Neuronal stem cell (in vitro differentiated cells): ENCODE data around the gene SOX9.

ENCODE experiments used
- DNase-seq: peaks from one replicate; pipeline ENCODE4 v3.0.0-alpha.2; 2013; ENCODE audit warnings: low spot score
- H2AFZ ChIP-seq: one replicate; pipeline ENCODE4 v1.6.1; 2013; ENCODE audit warnings: mild to moderate bottlenecking, low read length, inconsistent platforms
- H2AK5ac ChIP-seq: 2 replicates; pipeline ENCODE4 v1.6.1; 2013; ENCODE audit warnings: low read depth, mild to moderate bottlenecking, inconsistent platforms, low read length, moderate library complexity, mixed read lengths
- H2BK120ac ChIP-seq: 2 replicates; pipeline ENCODE4 v1.6.1; 2013; ENCODE audit warnings: low read depth, mild to moderate bottlenecking, inconsistent platforms, low read length, moderate library complexity, mixed read lengths
- H2BK12ac ChIP-seq: one replicate; pipeline ENCODE4 v1.6.1; 2013; ENCODE audit warnings: low read length, inconsistent platforms
- H2BK15ac ChIP-seq: 2 replicates; pipeline ENCODE4 v1.6.1; 2013; ENCODE audit warnings: mild to moderate bottlenecking, low read length, inconsistent platforms, mixed read lengths
- H2BK5ac ChIP-seq: one replicate; pipeline ENCODE4 v1.6.1; 2013; ENCODE audit warnings: inconsistent platforms, mild to moderate bottlenecking, low read length, moderate library complexity
- H3K14ac ChIP-seq: one replicate; pipeline ENCODE4 v1.6.1; 2013; ENCODE audit warnings: low read length, inconsistent platforms
- H3K18ac ChIP-seq: 2 replicates; pipeline ENCODE4 v1.6.1; 2013; ENCODE audit warnings: low read length, inconsistent platforms
- H3K23ac ChIP-seq: 2 replicates; pipeline ENCODE4 v1.6.1; 2013; ENCODE audit warnings: low read depth, mild to moderate bottlenecking, mixed read lengths, low read length, inconsistent platforms; ENCODE audit not compliant: poor library complexity
- H3K27ac ChIP-seq: replicated peaks from 3 replicates; pipeline ENCODE4 v1.5.1; 2013; ENCODE audit warnings: low read length, inconsistent platforms
- H3K27me3 ChIP-seq, 3 experiments: 2 replicates each; pipeline ENCODE4 v1.6.1; 2013; ENCODE audit warnings: low read length in 3 of 3, mild to moderate bottlenecking in 2 of 3, inconsistent platforms in 1 of 3, low read depth in 1 of 3, mixed read lengths in 1 of 3, moderate library complexity in 1 of 3; ENCODE audit not compliant: control insufficient read depth in 3 of 3, insufficient read depth in 3 of 3
- H3K36me3 ChIP-seq, 2 donors: replicated peaks in 1 of 2; 2 replicates each; pipeline ENCODE4 v1.6.1; 2013; ENCODE audit warnings: low read length in 2 of 2; ENCODE audit not compliant: control insufficient read depth in 2 of 2, insufficient read depth in 2 of 2
- H3K4ac ChIP-seq: 2 replicates; pipeline ENCODE4 v1.6.1; 2013; ENCODE audit warnings: inconsistent platforms, mild to moderate bottlenecking, low read length, moderate library complexity
- H3K4me1 ChIP-seq, 2 donors: 1 replicate in 1 of 2; 2 replicates in 1 of 2; pipeline ENCODE4 v1.6.1; 2013; ENCODE audit warnings: low read length in 2 of 2, low read depth in 1 of 2; ENCODE audit not compliant: control insufficient read depth in 2 of 2, insufficient read depth in 1 of 2
- H3K4me2 ChIP-seq: one replicate; pipeline ENCODE4 v1.6.1; 2013; ENCODE audit warnings: mild to moderate bottlenecking, low read length, inconsistent platforms; ENCODE audit not compliant: insufficient read depth, poor library complexity, severe bottlenecking
- H3K4me3 ChIP-seq, 2 donors: 2 replicates each; pipeline ENCODE4 v1.5.1; 2013; ENCODE audit warnings: low read length in 2 of 2, mild to moderate bottlenecking in 2 of 2, inconsistent platforms in 1 of 2, moderate library complexity in 1 of 2
- H3K79me1 ChIP-seq: one replicate; pipeline ENCODE4 v1.6.1; 2013; ENCODE audit warnings: low read depth, mild to moderate bottlenecking, inconsistent platforms, low read length, moderate library complexity
- H3K9ac ChIP-seq: one replicate; pipeline ENCODE4 v1.6.1; 2013; ENCODE audit warnings: mild to moderate bottlenecking, low read depth, low read length, inconsistent platforms; ENCODE audit not compliant: poor library complexity
- H3K9me3 ChIP-seq, 2 donors: replicated peaks in 1 of 2; 2 replicates each; pipeline versions ENCODE3 to v1.6.1; 2013; ENCODE audit warnings: low read length in 2 of 2, mild to moderate bottlenecking in 2 of 2, inconsistent platforms in 1 of 2, low read depth in 1 of 2, mixed read lengths in 1 of 2, moderate library complexity in 1 of 2; ENCODE audit not compliant: control insufficient read depth in 2 of 2, insufficient read depth in 1 of 2
- H4K8ac ChIP-seq: one replicate; pipeline ENCODE4 v1.6.1; 2013; ENCODE audit warnings: low read depth, mild to moderate bottlenecking, inconsistent platforms, low read length, moderate library complexity
- H4K91ac ChIP-seq: one replicate; pipeline ENCODE4 v1.6.1; 2013; ENCODE audit warnings: low read length, low read depth, mild to moderate bottlenecking, inconsistent platforms; ENCODE audit not compliant: poor library complexity
- WGBS, 2 donors: extraction: QIAGEN DNeasy Blood & Tissue Kit; methylation state at CpG; one replicate each; pipeline ENCODE4 v1.1.7; 2013; ENCODE audit warnings: missing lambda C conversion rate in 2 of 2, mixed read lengths in 1 of 2; ENCODE audit not compliant: insufficient read length in 2 of 2, insufficient replicate concordance in 1 of 2; ENCODE audit errors: extremely low coverage in 2 of 2; 5-methylcytosine and 5-hydroxymethylcytosine counted together

SOX9 gene

DNA sequence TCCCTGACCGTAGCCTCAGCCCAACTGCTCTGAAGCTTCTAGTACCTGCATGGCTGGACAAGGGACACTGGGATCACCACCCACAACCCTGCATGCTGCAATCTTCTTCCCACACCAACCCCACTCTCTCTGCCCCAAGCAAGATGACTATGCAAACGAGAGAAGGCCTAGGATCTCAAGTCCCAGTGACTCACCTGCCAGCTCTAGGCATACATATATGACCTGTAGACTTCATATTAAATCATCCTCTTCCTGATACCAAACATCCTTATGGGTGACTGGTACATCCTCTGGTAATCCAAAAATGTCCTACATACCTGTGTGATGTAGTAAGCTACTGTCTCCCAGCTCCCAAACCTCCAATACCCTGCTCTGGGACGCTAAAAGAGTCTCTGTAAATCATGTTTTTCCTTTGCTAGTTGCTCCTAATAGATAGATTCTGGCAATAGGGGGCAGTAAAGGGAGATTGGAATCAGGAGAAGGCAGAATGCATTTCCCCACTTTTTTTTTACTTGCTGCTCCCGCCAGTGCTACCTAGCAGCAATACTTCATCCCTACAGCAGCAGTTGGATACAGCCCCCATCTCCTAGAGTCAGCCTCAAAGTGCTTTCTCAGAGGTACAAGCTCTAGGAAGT, 43.4 kb upstream of the SOX9 start:
- H3K27ac ChIP-seq: no peak overlapping the region
- no CpG with 5 or more reads among the region's 4 CpGs for WGBS, 2 donors
- DNase-seq: no peak
- H3K79me1 ChIP-seq: no peaks in the 10 kb centered on the region
- H2BK15ac ChIP-seq: peak overlapping the region; percentile 52
- no peak overlapping the region for H3K9ac ChIP-seq
- H4K8ac ChIP-seq: no peak overlapping the region
- no peaks in the 10 kb centered on the region for H3K36me3 ChIP-seq
- no peak overlapping the region for H3K4me2 ChIP-seq
- peaks cover 0 to 4% of the 10 kb centered on the region in 2 donors for H3K4me1 ChIP-seq
- no peak overlapping the region for H3K23ac ChIP-seq
- H2AFZ ChIP-seq: no peak overlapping the region
- no peak overlapping the region for H3K18ac ChIP-seq
- peaks cover 0 to 3% (median 0%) of the 10 kb centered on the region in 3 experiments for H3K27me3 ChIP-seq
- no peak overlapping the region for H2BK120ac ChIP-seq
- H2AK5ac ChIP-seq: no peak overlapping the region
- no peak overlapping the region for H4K91ac ChIP-seq
- no peak overlapping the region for H3K4ac ChIP-seq
- H3K9me3 ChIP-seq: peaks cover 0 to 1% of the 10 kb centered on the region in 2 donors
- peak overlapping the region in 1 of 2 donors; percentile 47 for H3K4me3 ChIP-seq
- H2BK12ac ChIP-seq: no peak overlapping the region
- no peak overlapping the region for H2BK5ac ChIP-seq
- no peak overlapping the region for H3K14ac ChIP-seq

DNA sequence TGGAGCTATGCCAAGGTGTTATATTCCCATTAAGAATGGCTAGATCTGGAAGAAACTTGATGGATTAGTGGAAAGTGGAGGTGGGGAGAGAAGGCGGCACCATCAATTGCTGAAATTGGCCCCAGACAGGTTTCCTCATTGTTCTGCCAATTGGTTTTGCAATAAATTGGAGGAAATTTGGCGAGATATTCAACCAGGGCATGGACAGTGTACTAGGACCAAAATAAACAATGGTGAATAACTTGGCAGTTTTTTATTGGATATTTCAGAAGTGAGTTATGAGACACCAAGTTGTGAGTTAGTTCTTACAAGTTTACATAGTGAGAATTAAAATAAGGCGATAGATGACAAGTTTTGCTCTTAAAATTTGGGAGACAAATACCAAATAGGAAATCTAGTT, 41.1 kb upstream of the SOX9 start:
- no peak overlapping the region for H2BK12ac ChIP-seq
- H2BK15ac ChIP-seq: no peak overlapping the region
- no peaks in the 10 kb centered on the region for H3K36me3 ChIP-seq
- no peak for DNase-seq
- peaks cover 0 to 4% of the 10 kb centered on the region in 2 donors for H3K4me1 ChIP-seq
- no peak overlapping the region for H2BK5ac ChIP-seq
- H2AK5ac ChIP-seq: no peak overlapping the region
- no peak overlapping the region for H3K18ac ChIP-seq
- H3K14ac ChIP-seq: no peak overlapping the region
- no peak overlapping the region for H3K4me2 ChIP-seq
- no peak overlapping the region for H3K4me3 ChIP-seq
- H3K27ac ChIP-seq: no peak overlapping the region
- no peak overlapping the region for H3K4ac ChIP-seq
- H3K9me3 ChIP-seq: peaks cover 0 to 1% of the 10 kb centered on the region in 2 donors
- H4K8ac ChIP-seq: no peak overlapping the region
- H3K23ac ChIP-seq: no peak overlapping the region
- no CpG with 5 or more reads among the region's 3 CpGs for WGBS, 2 donors
- H3K27me3 ChIP-seq: peaks cover 0 to 3% (median 0%) of the 10 kb centered on the region in 3 experiments
- no peak overlapping the region for H2AFZ ChIP-seq
- H4K91ac ChIP-seq: no peak overlapping the region
- no peak overlapping the region for H3K9ac ChIP-seq
- H2BK120ac ChIP-seq: no peak overlapping the region
- no peaks in the 10 kb centered on the region for H3K79me1 ChIP-seq

DNA sequence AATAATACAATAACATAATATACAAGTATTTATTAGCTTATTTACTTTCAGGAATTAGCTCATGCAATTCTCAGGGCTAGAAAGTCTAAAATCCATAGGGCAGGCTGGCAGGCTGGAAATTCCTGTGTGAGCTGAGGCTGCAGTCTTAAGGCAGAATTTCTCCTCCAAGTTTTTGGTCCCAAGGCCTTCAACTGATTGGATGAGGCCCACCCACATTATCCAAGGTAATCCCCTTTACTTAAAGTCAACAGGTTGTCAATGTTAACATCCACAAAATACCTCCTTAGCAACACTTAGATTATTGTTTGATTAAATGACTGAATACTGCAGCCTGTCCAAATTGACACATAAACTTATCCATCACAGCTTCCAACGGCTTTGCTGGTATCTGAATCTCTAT, 32.9 kb upstream of the SOX9 start:
- Histone ChIP-seq H3K36me3 (no peaks in the 10 kb centered on the region), H2AFZ (no peak overlapping the region), H3K23ac (no peak overlapping the region), H2AK5ac (no peak overlapping the region), H3K18ac (no peak overlapping the region), H3K4me3 (no peak overlapping the region), H4K8ac (no peak overlapping the region), H2BK120ac (no peak overlapping the region), H2BK15ac (no peak overlapping the region), H2BK12ac (no peak overlapping the region), H3K4me2 (no peak overlapping the region), H3K4me1 (peaks cover 0 to 1% of the 10 kb centered on the region in 2 donors), H3K27ac (no peak overlapping the region), H3K9me3 (no peaks in the 10 kb centered on the region), H3K79me1 (no peaks in the 10 kb centered on the region), H3K27me3 (no peaks in the 10 kb centered on the region), H3K9ac (no peak overlapping the region), H2BK5ac (no peak overlapping the region), H3K4ac (no peak overlapping the region), H3K14ac (no peak overlapping the region), H4K91ac (no peak overlapping the region)
- no peak for DNase-seq
- WGBS, 2 donors: no CpG with 5 or more reads among the region's 1 CpG

DNA sequence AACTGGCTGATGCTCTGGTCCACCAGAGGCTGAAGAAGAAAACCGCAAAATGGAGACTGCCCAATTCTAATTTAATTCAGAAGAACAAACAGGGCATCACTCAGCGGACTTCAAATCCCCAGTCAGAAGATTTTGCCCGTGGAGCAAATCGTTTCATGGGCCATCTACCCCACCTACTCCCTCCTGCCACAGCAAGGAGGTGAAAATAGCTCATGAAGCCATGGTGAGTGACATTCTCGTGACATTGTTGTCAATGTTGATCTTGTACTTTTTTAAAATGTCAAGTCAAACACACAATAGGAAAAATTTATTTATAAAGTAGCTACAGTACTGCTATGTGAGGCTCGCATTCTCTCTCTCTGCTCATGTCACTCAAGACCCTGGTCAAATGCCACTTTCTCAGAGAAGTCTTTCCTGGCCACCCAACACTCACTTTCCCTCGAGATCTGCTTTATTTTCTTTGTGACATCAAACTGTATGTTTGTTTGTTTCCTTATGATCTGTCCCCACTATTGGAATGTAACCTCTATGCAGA, 31.3 kb upstream of the SOX9 start:
- Histone ChIP-seq H3K4me1 (peaks cover 0 to 1% of the 10 kb centered on the region in 2 donors), H3K23ac (no peak overlapping the region), H2BK12ac (no peak overlapping the region), H2BK120ac (no peak overlapping the region), H3K36me3 (no peaks in the 10 kb centered on the region), H3K9ac (no peak overlapping the region), H3K4me2 (no peak overlapping the region), H3K14ac (no peak overlapping the region), H3K4me3 (no peak overlapping the region), H3K27ac (no peak overlapping the region), H2BK5ac (no peak overlapping the region), H4K91ac (no peak overlapping the region), H3K9me3 (no peaks in the 10 kb centered on the region), H2BK15ac (no peak overlapping the region), H2AFZ (no peak overlapping the region), H3K27me3 (no peaks in the 10 kb centered on the region), H3K79me1 (no peaks in the 10 kb centered on the region), H4K8ac (no peak overlapping the region), H2AK5ac (no peak overlapping the region), H3K4ac (no peak overlapping the region), H3K18ac (no peak overlapping the region)
- no peak for DNase-seq
- no CpG with 5 or more reads among the region's 7 CpGs for WGBS, 2 donors
